Keratinocyte (primary cell): ENCODE measurements around the gene PARD3B. TPM values are rescaled to one million over a fixed set of nuclear protein-coding genes. Genes with fewer than 3 reads are reported as not detected.

Experiments
- DNase-seq: peaks from one replicate; pipeline ENCODE4 v3.0.0-alpha.2; 2011; ENCODE audit warnings: low read depth, missing footprints, low spot score
- FAIRE-seq: peaks from 2 replicates; lab custom pipeline; 2011; peaks lifted over from hg19 to GRCh38; lab: Jason Lieb, UNC
- H2AFZ ChIP-seq: 2 replicates; pipeline ENCODE4 v1.6.0; 2012; ENCODE audit warnings: low read length, control low read depth, inconsistent platforms; ENCODE audit not compliant: control insufficient read depth
- H3K27ac ChIP-seq: 2 replicates; pipeline ENCODE4 v1.5.1; 2011; ENCODE audit warnings: low read length; ENCODE audit not compliant: control insufficient read depth, insufficient read depth
- H3K27me3 ChIP-seq: 3 replicates; pipeline ENCODE4 v1.6.0; 2011; ENCODE audit warnings: low read length; ENCODE audit not compliant: control insufficient read depth, insufficient read depth; ENCODE audit errors: extremely low read depth
- H3K36me3 ChIP-seq, 2 experiments: 2 replicates in 1 of 2; 3 replicates in 1 of 2; pipeline ENCODE4 v1.5.1; 2011; ENCODE audit warnings: low read length in 2 of 2, mild to moderate bottlenecking in 1 of 2; ENCODE audit not compliant: control insufficient read depth in 2 of 2, insufficient read depth in 2 of 2; ENCODE audit errors: extremely low read depth in 1 of 2
- H3K4me1 ChIP-seq: 3 replicates; pipeline ENCODE4 v1.5.1; 2011; ENCODE audit warnings: low read length; ENCODE audit not compliant: control insufficient read depth, insufficient read depth; ENCODE audit errors: extremely low read depth
- H3K4me2 ChIP-seq: 3 replicates; pipeline ENCODE4 v1.6.0; 2011; ENCODE audit warnings: low read depth, low read length; ENCODE audit not compliant: control insufficient read depth, insufficient read depth; ENCODE audit errors: extremely low read depth
- H3K4me3 ChIP-seq, 3 experiments: fragments of 200-600 bp in 1 of 3; sonication (generic) in 1 of 3; 2 replicates in 2 of 3; 3 replicates in 1 of 3; pipeline ENCODE4 v1.5.1; 2011 to 2016; ENCODE audit warnings: low read length in 3 of 3, mild to moderate bottlenecking in 3 of 3, control low read depth in 2 of 3, inconsistent platforms in 1 of 3, low read depth in 1 of 3, mixed read lengths in 1 of 3, mixed run types in 1 of 3, moderate library complexity in 1 of 3; ENCODE audit not compliant: control insufficient read depth in 2 of 3, insufficient read depth in 2 of 3; ENCODE audit errors: extremely low read depth in 1 of 3
- H3K79me2 ChIP-seq: 2 replicates; pipeline ENCODE4 v1.6.0; 2012; ENCODE audit warnings: low read length; ENCODE audit not compliant: control insufficient read depth, insufficient read depth
- H3K9ac ChIP-seq: 3 replicates; pipeline ENCODE4 v1.6.0; 2011; ENCODE audit warnings: low read length; ENCODE audit not compliant: control insufficient read depth, insufficient read depth; ENCODE audit errors: extremely low read depth
- H3K9me1 ChIP-seq: 3 replicates; pipeline ENCODE4 v1.6.0; 2011; ENCODE audit warnings: low read length; ENCODE audit not compliant: control insufficient read depth, insufficient read depth; ENCODE audit errors: extremely low read depth
- H3K9me3 ChIP-seq: 2 replicates; pipeline ENCODE4 v1.5.1; 2012; ENCODE audit warnings: low read depth, low read length; ENCODE audit not compliant: control insufficient read depth
- H4K20me1 ChIP-seq: 3 replicates; pipeline ENCODE4 v1.6.0; 2011; ENCODE audit warnings: low read length; ENCODE audit not compliant: control insufficient read depth, insufficient read depth; ENCODE audit errors: extremely low read depth
- EZH2 ChIP-seq: IDR thresholded peaks from one replicate; pipeline ENCODE4 v1.6.1; 2012; ENCODE audit warnings: inconsistent platforms, mild to moderate bottlenecking, low read length, moderate library complexity
- dilution Hi-C: fragments of 300-500 bp; cut with MboI; formaldehyde crosslinking; loops from one replicate; pipeline ENCODE4 v1.7.0; 2020; ENCODE audit warnings: low sequenced_read_pairs; ENCODE audit not compliant: extremely low pct_ligation_motif_present
- polyA plus RNA-seq, 5 experiments: library from polyadenylated mRNA; depleted of rRNA in 3 of 5; stranded (reverse) in 3 of 5; stranded (forward) in 1 of 5; unstranded in 1 of 5; fragments of >200 nt; gene quantifications; 1 replicate in 1 of 5; 2 replicates in 3 of 5; 3 replicates in 1 of 5; pipeline versions ENCODE4 v1.2.1 to v1.2.3, GENCODE V29; 2011 to 2012; ENCODE audit warnings: missing spikeins in 2 of 5, low read depth in 1 of 5, low replicate concordance in 1 of 5
- TF ChIP-seq, protein P1 (sequence below), 3 experiments: IDR thresholded peaks in 1 of 3; conservative IDR thresholded peaks in 1 of 3; optimal IDR thresholded peaks in 1 of 3; 2 replicates in 2 of 3; 3 replicates in 1 of 3; pipeline versions ENCODE3 to v1.5.1; 2011; ENCODE audit warnings: low read length in 3 of 3, mild to moderate bottlenecking in 3 of 3, moderate library complexity in 2 of 3, control low read depth in 1 of 3, inconsistent platforms in 1 of 3; ENCODE audit not compliant: insufficient read depth in 2 of 3; ENCODE audit errors: extremely low read depth in 1 of 3

Gene PARD3B
- polyA plus RNA-seq, 1 donor (not counting 4 experiments of a cell fraction or from before 2014, with no cell fraction given): 1.2 TPM

DNA sequence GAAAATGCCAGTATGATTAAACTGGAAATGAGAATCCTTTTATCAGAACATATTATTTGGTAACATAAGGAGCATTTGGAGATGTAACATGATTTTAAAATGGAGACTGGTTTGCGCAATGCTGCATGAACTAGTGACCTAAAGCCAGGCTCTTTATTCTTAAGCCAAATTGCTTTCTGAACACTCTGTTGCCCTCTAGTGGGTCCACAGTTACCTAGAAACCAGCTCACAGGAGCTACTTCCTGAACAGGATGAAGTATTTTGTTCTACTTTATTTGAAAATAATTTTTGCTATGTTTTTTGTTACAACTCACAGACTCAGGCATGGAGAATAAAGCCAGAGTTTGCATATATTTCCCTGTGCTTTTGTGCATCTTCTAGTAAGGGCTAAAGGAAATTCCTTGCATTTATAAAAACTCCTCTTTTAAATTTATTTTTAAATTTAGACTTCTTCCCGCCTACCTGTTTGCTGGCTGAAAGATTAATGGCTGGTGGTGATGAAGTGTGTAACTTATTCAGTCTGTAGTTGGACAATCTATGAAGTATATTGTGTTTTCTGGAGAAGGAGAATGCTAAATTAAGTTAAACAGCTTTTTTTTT lies 146.7 kb downstream of the PARD3B start:
- dilution Hi-C loops: loop anchor here (10.0 kb wide), 1 partner anchor 247 kb away; no protein-coding TSS in a partner anchor
- Histone ChIP-seq H3K9ac (no peak overlapping the region), H4K20me1 (no peaks in the 10 kb centered on the region), H3K27ac (no peak overlapping the region), H3K27me3 (no peaks in the 10 kb centered on the region), H2AFZ (no peak overlapping the region), H3K79me2 (no peaks in the 10 kb centered on the region), H3K9me1 (no peaks in the 10 kb centered on the region), H3K4me3 (no peak overlapping the region), H3K36me3 (no peaks in the 10 kb centered on the region), H3K9me3 (no peaks in the 10 kb centered on the region), H3K4me2 (no peak overlapping the region), H3K4me1 (no peaks in the 10 kb centered on the region)
- FAIRE-seq (peak; percentile 69), DNase-seq (peak; percentile 25)
- TF ChIP-seq, protein P1, sequence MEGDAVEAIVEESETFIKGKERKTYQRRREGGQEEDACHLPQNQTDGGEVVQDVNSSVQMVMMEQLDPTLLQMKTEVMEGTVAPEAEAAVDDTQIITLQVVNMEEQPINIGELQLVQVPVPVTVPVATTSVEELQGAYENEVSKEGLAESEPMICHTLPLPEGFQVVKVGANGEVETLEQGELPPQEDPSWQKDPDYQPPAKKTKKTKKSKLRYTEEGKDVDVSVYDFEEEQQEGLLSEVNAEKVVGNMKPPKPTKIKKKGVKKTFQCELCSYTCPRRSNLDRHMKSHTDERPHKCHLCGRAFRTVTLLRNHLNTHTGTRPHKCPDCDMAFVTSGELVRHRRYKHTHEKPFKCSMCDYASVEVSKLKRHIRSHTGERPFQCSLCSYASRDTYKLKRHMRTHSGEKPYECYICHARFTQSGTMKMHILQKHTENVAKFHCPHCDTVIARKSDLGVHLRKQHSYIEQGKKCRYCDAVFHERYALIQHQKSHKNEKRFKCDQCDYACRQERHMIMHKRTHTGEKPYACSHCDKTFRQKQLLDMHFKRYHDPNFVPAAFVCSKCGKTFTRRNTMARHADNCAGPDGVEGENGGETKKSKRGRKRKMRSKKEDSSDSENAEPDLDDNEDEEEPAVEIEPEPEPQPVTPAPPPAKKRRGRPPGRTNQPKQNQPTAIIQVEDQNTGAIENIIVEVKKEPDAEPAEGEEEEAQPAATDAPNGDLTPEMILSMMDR (optimal IDR thresholded peaks at IDR 0.05 in 1 of 3, IDR thresholded peaks at IDR 0.05 in 1 of 3, conservative IDR thresholded peaks at IDR 0.05 in 1 of 3; ENCODE audit: extremely low read depth in 1 of 3, insufficient read depth in 2 of 3, low read length in 3 of 3): peak; percentile 58 to 78 (median 75)
- no peak for TF ChIP-seq EZH2

DNA sequence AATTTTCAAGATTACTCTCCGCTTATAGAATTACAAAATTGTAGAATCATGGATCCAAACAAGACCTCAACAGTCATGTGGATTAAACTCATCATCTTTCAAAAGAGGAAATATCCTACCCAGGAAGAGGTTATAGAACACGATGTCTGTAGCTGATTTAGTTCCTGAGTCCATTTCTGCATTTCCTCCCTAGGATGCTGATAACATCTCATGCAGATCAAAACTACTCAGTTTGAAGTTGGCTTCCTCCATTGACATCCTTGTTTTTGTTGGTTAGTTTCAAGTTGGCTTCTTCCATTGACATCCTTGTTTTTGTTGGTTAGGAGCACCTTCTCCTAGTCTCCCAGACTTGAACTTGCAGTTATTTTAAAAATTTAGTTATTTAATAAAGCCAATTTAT lies 147.5 kb downstream of the PARD3B start:
- Histone ChIP-seq H3K9ac (no peak overlapping the region), H3K79me2 (no peaks in the 10 kb centered on the region), H2AFZ (no peak overlapping the region), H3K4me3 (no peak overlapping the region), H4K20me1 (no peaks in the 10 kb centered on the region), H3K36me3 (no peaks in the 10 kb centered on the region), H3K9me3 (no peaks in the 10 kb centered on the region), H3K27ac (no peak overlapping the region), H3K27me3 (no peaks in the 10 kb centered on the region), H3K4me2 (no peak overlapping the region), H3K4me1 (no peaks in the 10 kb centered on the region), H3K9me1 (no peaks in the 10 kb centered on the region)
- DNase-seq (no peak), FAIRE-seq (no peak)
- dilution Hi-C loops: loop anchor here (10.0 kb wide), 1 partner anchor 248 kb away; no protein-coding TSS in a partner anchor
- TF ChIP-seq EZH2: no peak
- TF ChIP-seq, protein P1 (optimal IDR thresholded peaks at IDR 0.05 in 1 of 3, IDR thresholded peaks at IDR 0.05 in 1 of 3, conservative IDR thresholded peaks at IDR 0.05 in 1 of 3; ENCODE audit: extremely low read depth in 1 of 3, insufficient read depth in 2 of 3, low read length in 3 of 3): no peak
